Measurements from ENCODE around the gene MAPK8IP2. TPM values are rescaled to one million over a fixed set of nuclear protein-coding genes. Genes with fewer than 3 reads are reported as not detected.

Gene MAPK8IP2
- polyA plus RNA-seq, 1 of the 3 experiments (the other 2 are of a cell fraction): 2.7 TPM

DNA sequence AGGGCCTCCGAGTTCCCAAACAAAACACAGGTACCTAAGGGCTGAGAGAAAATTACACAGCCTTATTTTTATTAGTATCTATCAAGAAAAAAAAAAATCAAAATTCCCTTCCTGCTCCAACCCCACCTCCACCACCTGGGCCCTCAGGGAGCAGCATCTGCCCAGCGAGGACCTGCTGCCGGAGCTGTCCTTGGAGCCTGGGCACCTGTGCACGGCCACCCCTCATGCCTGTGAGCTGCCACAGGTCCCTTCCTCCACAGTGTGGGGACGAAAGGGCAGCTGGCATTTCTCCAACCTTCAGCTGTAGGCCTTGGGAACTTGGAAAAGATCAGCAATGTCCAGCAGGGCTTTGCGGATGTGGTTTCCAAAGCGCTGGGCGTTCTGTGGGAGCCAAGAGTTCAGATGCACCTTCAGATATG lies 31.5 kb upstream of the MAPK8IP2 start:
- Histone ChIP-seq H3K27me3 (ENCODE audit: insufficient read depth) (no peaks in the 10 kb centered on the region), H3K27ac (ENCODE audit: low read depth in 2 of 2, low read length in 1 of 2) (no peak overlapping the region), H3K79me2 (ENCODE audit: insufficient read depth) (no peaks in the 10 kb centered on the region), H4K20me1 (ENCODE audit: insufficient read depth) (no peaks in the 10 kb centered on the region), H3K4me2 (no peak overlapping the region), H3K9ac (no peak overlapping the region), H2AFZ (ENCODE audit: low read depth) (no peak overlapping the region), H3K9me3 (no peaks in the 10 kb centered on the region), H3K36me3 (replicated peaks in 1 of 2; ENCODE audit: control insufficient read depth in 1 of 2, insufficient read depth in 2 of 2, low read length in 1 of 2) (peaks cover 0 to 53% of the 10 kb centered on the region in 2 experiments), H3F3A (replicated peaks; ENCODE audit: insufficient read depth) (no peaks in the 10 kb centered on the region), H3K9me2 (no peaks in the 10 kb centered on the region), H3K4me1 (ENCODE audit: control insufficient read depth in 1 of 2, insufficient read depth in 2 of 2, low read depth in 1 of 2, low read length in 1 of 2) (no peaks in the 10 kb centered on the region), H3K4me3 (ENCODE audit: low read depth in 2 of 2, low read length in 1 of 2) (no peak overlapping the region)
- TF ChIP-seq RCOR1 (IDR thresholded peaks at IDR 0.05; ENCODE audit: low read length) (no peak), TCF12 (IDR thresholded peaks at IDR 0.05) (no peak), RAD21 (IDR thresholded peaks at IDR 0.05; ENCODE audit: low read length) (no peak), SIN3A (IDR thresholded peaks at IDR 0.05; ENCODE audit: borderline replicate concordance, low read depth, low read length) (no peak), NFIC (IDR thresholded peaks at IDR 0.05; ENCODE audit: borderline replicate concordance) (no peak), JUND (IDR thresholded peaks at IDR 0.05) (no peak), FOXJ3 (CRISPR knock-in tag; IDR thresholded peaks at IDR 0.05) (no peak), EZH2phosphoT487 (IDR thresholded peaks at IDR 0.05; ENCODE audit: borderline replicate concordance, low read depth) (no peak), TAF1 (IDR thresholded peaks at IDR 0.05; ENCODE audit: borderline replicate concordance, low read depth, low read length) (no peak), POLR2AphosphoS5 (IDR thresholded peaks at IDR 0.05; ENCODE audit: low read depth, low read length) (no peak), CHD2 (IDR thresholded peaks at IDR 0.05; ENCODE audit: low read length, partially characterized antibody) (no peak), GABPA (IDR thresholded peaks at IDR 0.05; ENCODE audit: low read depth) (no peak)
- TF ChIP-seq, protein P1, sequence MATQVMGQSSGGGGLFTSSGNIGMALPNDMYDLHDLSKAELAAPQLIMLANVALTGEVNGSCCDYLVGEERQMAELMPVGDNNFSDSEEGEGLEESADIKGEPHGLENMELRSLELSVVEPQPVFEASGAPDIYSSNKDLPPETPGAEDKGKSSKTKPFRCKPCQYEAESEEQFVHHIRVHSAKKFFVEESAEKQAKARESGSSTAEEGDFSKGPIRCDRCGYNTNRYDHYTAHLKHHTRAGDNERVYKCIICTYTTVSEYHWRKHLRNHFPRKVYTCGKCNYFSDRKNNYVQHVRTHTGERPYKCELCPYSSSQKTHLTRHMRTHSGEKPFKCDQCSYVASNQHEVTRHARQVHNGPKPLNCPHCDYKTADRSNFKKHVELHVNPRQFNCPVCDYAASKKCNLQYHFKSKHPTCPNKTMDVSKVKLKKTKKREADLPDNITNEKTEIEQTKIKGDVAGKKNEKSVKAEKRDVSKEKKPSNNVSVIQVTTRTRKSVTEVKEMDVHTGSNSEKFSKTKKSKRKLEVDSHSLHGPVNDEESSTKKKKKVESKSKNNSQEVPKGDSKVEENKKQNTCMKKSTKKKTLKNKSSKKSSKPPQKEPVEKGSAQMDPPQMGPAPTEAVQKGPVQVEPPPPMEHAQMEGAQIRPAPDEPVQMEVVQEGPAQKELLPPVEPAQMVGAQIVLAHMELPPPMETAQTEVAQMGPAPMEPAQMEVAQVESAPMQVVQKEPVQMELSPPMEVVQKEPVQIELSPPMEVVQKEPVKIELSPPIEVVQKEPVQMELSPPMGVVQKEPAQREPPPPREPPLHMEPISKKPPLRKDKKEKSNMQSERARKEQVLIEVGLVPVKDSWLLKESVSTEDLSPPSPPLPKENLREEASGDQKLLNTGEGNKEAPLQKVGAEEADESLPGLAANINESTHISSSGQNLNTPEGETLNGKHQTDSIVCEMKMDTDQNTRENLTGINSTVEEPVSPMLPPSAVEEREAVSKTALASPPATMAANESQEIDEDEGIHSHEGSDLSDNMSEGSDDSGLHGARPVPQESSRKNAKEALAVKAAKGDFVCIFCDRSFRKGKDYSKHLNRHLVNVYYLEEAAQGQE (IDR thresholded peaks at IDR 0.05; ENCODE audit: low read depth, low read length): no peak
- TF ChIP-seq, protein P2, sequence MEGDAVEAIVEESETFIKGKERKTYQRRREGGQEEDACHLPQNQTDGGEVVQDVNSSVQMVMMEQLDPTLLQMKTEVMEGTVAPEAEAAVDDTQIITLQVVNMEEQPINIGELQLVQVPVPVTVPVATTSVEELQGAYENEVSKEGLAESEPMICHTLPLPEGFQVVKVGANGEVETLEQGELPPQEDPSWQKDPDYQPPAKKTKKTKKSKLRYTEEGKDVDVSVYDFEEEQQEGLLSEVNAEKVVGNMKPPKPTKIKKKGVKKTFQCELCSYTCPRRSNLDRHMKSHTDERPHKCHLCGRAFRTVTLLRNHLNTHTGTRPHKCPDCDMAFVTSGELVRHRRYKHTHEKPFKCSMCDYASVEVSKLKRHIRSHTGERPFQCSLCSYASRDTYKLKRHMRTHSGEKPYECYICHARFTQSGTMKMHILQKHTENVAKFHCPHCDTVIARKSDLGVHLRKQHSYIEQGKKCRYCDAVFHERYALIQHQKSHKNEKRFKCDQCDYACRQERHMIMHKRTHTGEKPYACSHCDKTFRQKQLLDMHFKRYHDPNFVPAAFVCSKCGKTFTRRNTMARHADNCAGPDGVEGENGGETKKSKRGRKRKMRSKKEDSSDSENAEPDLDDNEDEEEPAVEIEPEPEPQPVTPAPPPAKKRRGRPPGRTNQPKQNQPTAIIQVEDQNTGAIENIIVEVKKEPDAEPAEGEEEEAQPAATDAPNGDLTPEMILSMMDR (IDR thresholded peaks at IDR 0.05): no peak
- TF ChIP-seq, protein P3, sequence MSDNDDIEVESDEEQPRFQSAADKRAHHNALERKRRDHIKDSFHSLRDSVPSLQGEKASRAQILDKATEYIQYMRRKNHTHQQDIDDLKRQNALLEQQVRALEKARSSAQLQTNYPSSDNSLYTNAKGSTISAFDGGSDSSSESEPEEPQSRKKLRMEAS (IDR thresholded peaks at IDR 0.05; ENCODE audit: low read depth): no peak
- TF ChIP-seq, protein P4, sequence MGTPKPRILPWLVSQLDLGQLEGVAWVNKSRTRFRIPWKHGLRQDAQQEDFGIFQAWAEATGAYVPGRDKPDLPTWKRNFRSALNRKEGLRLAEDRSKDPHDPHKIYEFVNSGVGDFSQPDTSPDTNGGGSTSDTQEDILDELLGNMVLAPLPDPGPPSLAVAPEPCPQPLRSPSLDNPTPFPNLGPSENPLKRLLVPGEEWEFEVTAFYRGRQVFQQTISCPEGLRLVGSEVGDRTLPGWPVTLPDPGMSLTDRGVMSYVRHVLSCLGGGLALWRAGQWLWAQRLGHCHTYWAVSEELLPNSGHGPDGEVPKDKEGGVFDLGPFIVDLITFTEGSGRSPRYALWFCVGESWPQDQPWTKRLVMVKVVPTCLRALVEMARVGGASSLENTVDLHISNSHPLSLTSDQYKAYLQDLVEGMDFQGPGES (IDR thresholded peaks at IDR 0.05; ENCODE audit: low read depth, low read length): no peak
- TF ChIP-seq, protein P5, sequence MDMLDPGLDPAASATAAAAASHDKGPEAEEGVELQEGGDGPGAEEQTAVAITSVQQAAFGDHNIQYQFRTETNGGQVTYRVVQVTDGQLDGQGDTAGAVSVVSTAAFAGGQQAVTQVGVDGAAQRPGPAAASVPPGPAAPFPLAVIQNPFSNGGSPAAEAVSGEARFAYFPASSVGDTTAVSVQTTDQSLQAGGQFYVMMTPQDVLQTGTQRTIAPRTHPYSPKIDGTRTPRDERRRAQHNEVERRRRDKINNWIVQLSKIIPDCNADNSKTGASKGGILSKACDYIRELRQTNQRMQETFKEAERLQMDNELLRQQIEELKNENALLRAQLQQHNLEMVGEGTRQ (IDR thresholded peaks at IDR 0.05; ENCODE audit: borderline replicate concordance, low read depth, low read length): no peak
- TF ChIP-seq, protein P6, sequence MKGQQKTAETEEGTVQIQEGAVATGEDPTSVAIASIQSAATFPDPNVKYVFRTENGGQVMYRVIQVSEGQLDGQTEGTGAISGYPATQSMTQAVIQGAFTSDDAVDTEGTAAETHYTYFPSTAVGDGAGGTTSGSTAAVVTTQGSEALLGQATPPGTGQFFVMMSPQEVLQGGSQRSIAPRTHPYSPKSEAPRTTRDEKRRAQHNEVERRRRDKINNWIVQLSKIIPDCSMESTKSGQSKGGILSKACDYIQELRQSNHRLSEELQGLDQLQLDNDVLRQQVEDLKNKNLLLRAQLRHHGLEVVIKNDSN (IDR thresholded peaks at IDR 0.05; ENCODE audit: borderline replicate concordance, low read depth): no peak
- no peak for DNase-seq
- ChIA-PET POLR2A (no interaction called here), CTCF (interaction anchor here (0.9 to 1.6 kb wide), 3 partner anchors 43 to 52 kb away, joined by 3 to 5 read pairs (median 3); partner anchors contain the start of gene SCO2)
- WGBS (ENCODE audit: low lambda C conversion rate): 90% methylated on average over 2 of the region's 8 CpGs
